Spinal cord (tissue), 10 donors: ENCODE results near the gene NTM. TPM values are rescaled to one million over a fixed set of nuclear protein-coding genes. Genes with fewer than 3 reads are reported as not detected.

Experiments used
- DNase-seq, 6 donors: peaks; one replicate each; pipeline versions ENCODE4 v3.0.0 to v3.0.0-alpha.2; 2013 to 2015; ENCODE audit warnings: low spot score in 6 of 6, low read depth in 4 of 6
- H3K27ac ChIP-seq: one replicate; pipeline ENCODE4 v1.5.1; 2013; ENCODE audit warnings: low read depth, low read length, control low read depth
- H3K27me3 ChIP-seq: one replicate; pipeline ENCODE4 v1.6.1; 2013; ENCODE audit warnings: low read length; ENCODE audit not compliant: control insufficient read depth, insufficient read depth
- H3K36me3 ChIP-seq: one replicate; pipeline ENCODE4 v1.6.1; 2013; ENCODE audit warnings: low read length; ENCODE audit not compliant: control insufficient read depth, insufficient read depth
- H3K4me1 ChIP-seq: one replicate; pipeline ENCODE4 v1.6.1; 2013; ENCODE audit warnings: low read length; ENCODE audit not compliant: control insufficient read depth, insufficient read depth
- H3K4me3 ChIP-seq: one replicate; pipeline ENCODE4 v1.5.1; 2013; ENCODE audit warnings: low read depth, low read length, control low read depth
- H3K9me3 ChIP-seq: one replicate; pipeline ENCODE4 v1.6.1; 2013; ENCODE audit warnings: low read length; ENCODE audit not compliant: control insufficient read depth, insufficient read depth
- WGBS: methylation state at CpG from one replicate; pipeline ENCODE4 v1.1.5; 2013; ENCODE audit warnings: missing lambda C conversion rate; ENCODE audit not compliant: insufficient coverage; 5-methylcytosine and 5-hydroxymethylcytosine counted together
- polyA plus RNA-seq, 2 donors: library from polyadenylated mRNA; unstranded; fragments of 120-200 nt; gene quantifications; one replicate each; pipeline ENCODE4 v1.2.1, GENCODE V29; 2013; ENCODE audit not compliant: insufficient read length in 2 of 2
- total RNA-seq, 2 donors: library from RNA; depleted of rRNA in 1 of 2; stranded (reverse); fragments of 120-200 nt in 1 of 2; fragments of >200 nt in 1 of 2; gene quantifications; one replicate each; pipeline versions ENCODE4 v1.2.3 to v1.2.4, GENCODE V29; 2013 to 2014
- donor health status: healthy.

NTM gene
- total and polyA plus RNA-seq, 4 donors, result 69.3 to 181 (median 155) TPM

DNA sequence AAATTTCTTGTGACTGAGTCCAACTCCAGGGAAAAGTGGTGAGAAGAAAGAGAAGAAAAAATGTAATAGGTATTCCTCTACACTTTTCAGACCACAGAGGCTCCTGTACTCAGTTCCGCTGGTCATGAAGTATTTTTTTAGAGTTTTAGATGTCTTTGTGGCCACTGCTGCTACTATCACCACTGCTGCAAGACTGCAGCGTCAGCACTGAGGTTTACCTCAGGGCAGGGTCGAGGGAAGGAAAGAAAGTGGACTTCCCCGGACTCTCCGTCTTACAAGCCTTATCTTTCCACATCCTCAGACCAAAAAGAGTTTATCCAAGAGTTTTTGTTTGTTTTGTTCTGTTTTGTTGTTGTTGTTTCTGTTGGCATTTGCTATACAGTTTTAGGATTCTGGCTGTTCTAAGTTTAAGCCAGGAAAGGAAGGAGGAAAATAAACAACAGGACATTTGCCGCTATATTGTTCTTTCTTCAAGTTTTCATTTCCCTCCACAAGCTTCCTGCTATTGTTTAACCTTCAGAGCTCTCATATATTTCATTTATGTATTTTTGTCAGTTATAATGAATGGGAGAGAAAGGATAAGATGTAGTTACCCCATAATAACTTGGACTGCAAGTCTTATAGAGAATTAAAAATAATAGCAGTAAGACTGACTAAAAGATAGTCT, 919.3 kb downstream of the NTM start:
- H3K36me3 ChIP-seq, result no peaks in the 10 kb centered on the region
- no peak overlapping the region for H3K4me3 ChIP-seq
- H3K27me3 ChIP-seq, result no peaks in the 10 kb centered on the region
- no peak overlapping the region for H3K27ac ChIP-seq
- H3K4me1 ChIP-seq, result no peaks in the 10 kb centered on the region
- 92% methylated on average over 2 of the region's 6 CpGs for WGBS
- no peak for DNase-seq
- no peaks in the 10 kb centered on the region for H3K9me3 ChIP-seq

- Histone ChIP-seq H3K4me1 (no peaks in the 10 kb centered on the region), H3K27ac (no peak overlapping the region), H3K9me3 (no peaks in the 10 kb centered on the region), H3K27me3 (no peaks in the 10 kb centered on the region), H3K4me3 (no peak overlapping the region), H3K36me3 (no peaks in the 10 kb centered on the region)
- no peak for DNase-seq
- WGBS, result 80% methylated on average over 1 of the region's 4 CpGs
These were observed 923.2 kb downstream of the NTM start for GRCh38 chr11:132293586-132293985.

GRCh38 chr11:132296946-132297610, 926.7 kb downstream of the NTM start:
- H3K27ac ChIP-seq, result no peak overlapping the region
- peak in 1 of 6 donors; percentile 74 for DNase-seq
- no peaks in the 10 kb centered on the region for H3K27me3 ChIP-seq
- no peaks in the 10 kb centered on the region for H3K36me3 ChIP-seq
- H3K9me3 ChIP-seq, result no peaks in the 10 kb centered on the region
- no peak overlapping the region for H3K4me3 ChIP-seq
- no peaks in the 10 kb centered on the region for H3K4me1 ChIP-seq
- 75% methylated on average over 1 of the region's 3 CpGs for WGBS

- 95% methylated on average over 2 of the region's 4 CpGs for WGBS
- Histone ChIP-seq H3K27me3 (no peaks in the 10 kb centered on the region), H3K4me1 (no peaks in the 10 kb centered on the region), H3K27ac (no peak overlapping the region), H3K4me3 (no peak overlapping the region), H3K9me3 (no peaks in the 10 kb centered on the region), H3K36me3 (no peaks in the 10 kb centered on the region)
- no peak for DNase-seq
These were observed 927.9 kb downstream of the NTM start for GRCh38 chr11:132298357-132298756.

- Histone ChIP-seq H3K27me3 (no peaks in the 10 kb centered on the region), H3K9me3 (no peaks in the 10 kb centered on the region), H3K36me3 (no peaks in the 10 kb centered on the region), H3K27ac (no peak overlapping the region), H3K4me3 (no peak overlapping the region), H3K4me1 (no peaks in the 10 kb centered on the region)
- WGBS, result 71% methylated on average over 2 of the region's 5 CpGs
- DNase-seq, result peak in 1 of 6 donors; percentile 61
These were observed 929.9 kb downstream of the NTM start for GRCh38 chr11:132300283-132300682.

- H3K4me1 ChIP-seq, result no peaks in the 10 kb centered on the region
- WGBS, result no CpG with 5 or more reads among the region's 1 CpG
These were observed 931.0 kb downstream of the NTM start for GRCh38 chr11:132301465-132301864.

GRCh38 chr11:132301900-132302299, 931.5 kb downstream of the NTM start:
- WGBS, result no CpG with 5 or more reads among the region's 3 CpGs
- Histone ChIP-seq H3K36me3 (no peaks in the 10 kb centered on the region), H3K27me3 (no peaks in the 10 kb centered on the region), H3K4me1 (no peaks in the 10 kb centered on the region), H3K27ac (no peak overlapping the region), H3K4me3 (no peak overlapping the region), H3K9me3 (no peaks in the 10 kb centered on the region)
- DNase-seq, result no peak

More at GRCh38 chr11:132301465-132301864, 931.0 kb downstream of the NTM start:
- H3K27ac ChIP-seq, result no peak overlapping the region
- no peaks in the 10 kb centered on the region for H3K36me3 ChIP-seq
- no peak for DNase-seq
- no peak overlapping the region for H3K4me3 ChIP-seq
- H3K27me3 ChIP-seq, result no peaks in the 10 kb centered on the region
- no peaks in the 10 kb centered on the region for H3K9me3 ChIP-seq

DNA sequence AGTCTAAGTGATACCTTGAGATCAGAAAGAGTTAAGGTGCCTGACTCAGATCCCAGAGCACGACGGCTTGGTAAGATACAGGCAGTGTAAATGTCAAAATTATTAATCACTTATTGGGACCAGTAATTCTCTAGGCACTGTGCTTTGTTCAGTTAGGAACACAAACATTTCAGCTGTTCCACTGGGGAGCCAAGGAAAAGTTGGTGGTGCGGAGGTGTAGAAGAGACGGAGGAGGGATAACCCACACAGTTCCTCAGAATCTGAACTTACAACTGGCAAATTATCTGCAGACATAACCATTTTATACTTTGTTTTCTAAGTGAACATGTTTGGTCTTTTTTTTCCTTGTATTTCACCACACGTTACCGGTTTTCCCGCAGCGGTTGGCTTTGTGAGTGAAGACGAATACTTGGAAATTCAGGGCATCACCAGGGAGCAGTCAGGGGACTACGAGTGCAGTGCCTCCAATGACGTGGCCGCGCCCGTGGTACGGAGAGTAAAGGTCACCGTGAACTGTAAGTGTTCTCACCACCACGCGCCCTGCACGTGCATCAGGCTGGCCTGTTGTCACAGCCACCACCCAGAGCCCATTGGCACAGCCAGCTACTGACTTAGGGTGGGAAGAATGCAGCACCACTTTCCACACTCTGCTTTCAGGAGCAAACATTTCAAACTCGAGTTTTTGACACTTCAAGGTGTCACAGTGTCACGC, 937.0 kb downstream of the NTM start:
- Histone ChIP-seq H3K4me1 (peaks cover 11% of the 10 kb centered on the region), H3K4me3 (no peak overlapping the region), H3K9me3 (no peaks in the 10 kb centered on the region), H3K27me3 (no peaks in the 10 kb centered on the region), H3K27ac (no peak overlapping the region), H3K36me3 (peaks cover 3% of the 10 kb centered on the region)
- no peak for DNase-seq
- WGBS, result 82% methylated on average over 16 of the region's 21 CpGs

DNA sequence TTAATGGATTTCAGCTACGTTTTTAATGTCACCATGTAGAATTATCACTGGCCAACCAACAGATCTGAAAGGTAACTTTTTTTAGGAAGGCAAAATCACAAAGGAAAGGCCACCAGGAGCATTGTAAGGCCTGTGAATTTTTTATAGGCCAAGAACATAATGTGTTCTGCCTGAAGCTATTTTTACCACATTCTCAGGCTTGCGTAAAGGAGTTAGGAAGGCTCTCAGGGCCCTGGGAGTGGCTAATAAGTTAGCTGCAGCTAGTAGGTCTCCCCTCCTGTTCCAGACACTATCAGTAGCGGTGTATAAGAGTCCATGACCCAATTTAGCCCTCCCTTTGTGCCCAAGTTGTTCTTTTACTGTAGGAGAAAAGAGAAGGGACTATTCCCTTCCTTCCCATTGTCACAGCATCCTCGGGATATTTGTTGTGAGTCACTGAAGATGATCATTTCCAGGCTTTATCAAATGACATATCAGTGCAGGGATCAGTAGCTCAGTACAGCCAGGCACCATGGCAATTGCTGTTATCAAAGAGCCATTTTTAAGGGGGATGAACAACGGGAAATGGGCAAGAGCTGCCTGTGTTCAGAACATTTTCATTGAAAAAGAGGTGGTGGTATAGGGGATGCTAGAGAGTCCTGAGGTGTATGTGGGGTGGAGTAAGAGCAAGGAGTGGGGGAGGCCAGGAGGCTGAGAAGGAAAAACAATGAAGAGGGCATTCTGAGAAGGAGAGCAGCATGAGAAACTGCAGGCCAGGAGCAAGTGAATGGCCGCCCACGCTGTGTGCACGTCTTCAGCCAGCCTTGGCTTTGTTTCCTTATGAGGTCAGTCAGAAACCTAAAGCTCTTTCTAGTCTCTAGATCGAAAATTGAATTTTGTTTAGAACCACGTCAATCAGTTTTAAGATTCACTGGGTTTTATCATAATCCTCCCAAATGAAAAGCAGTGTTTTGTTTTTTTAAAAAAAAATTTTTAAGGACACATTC, 940.3 kb downstream of the NTM start:
- Histone ChIP-seq H3K36me3 (peaks cover 5% of the 10 kb centered on the region), H3K4me1 (peaks cover 15% of the 10 kb centered on the region), H3K27ac (no peak overlapping the region), H3K27me3 (no peaks in the 10 kb centered on the region), H3K9me3 (no peaks in the 10 kb centered on the region), H3K4me3 (no peak overlapping the region)
- WGBS, result 68% methylated on average over 4 of the region's 10 CpGs
- DNase-seq, result no peak
